ENCODE data around the gene PATZ1.

Gene PATZ1

GRCh38 chr22:31313366-31314147 lies 32.6 kb downstream of the PATZ1 start:
- peak in 1 of 2 donors; percentile 24 for DNase-seq (ENCODE audit: low read depth in 2 of 2)

- no peak for DNase-seq (ENCODE audit: low read depth in 2 of 2)
Measured at GRCh38 chr22:31308181-31308580, 38.0 kb downstream of the PATZ1 start.

- no peak for DNase-seq (ENCODE audit: low read depth in 2 of 2)
Measured at GRCh38 chr22:31305194-31305593, 41.0 kb downstream of the PATZ1 start.

GRCh38 chr22:31302537-31302936 lies 43.6 kb downstream of the PATZ1 start:
- no peak for DNase-seq (ENCODE audit: low read depth in 2 of 2)

GRCh38 chr22:31302006-31302405 lies 44.1 kb downstream of the PATZ1 start:
- DNase-seq (ENCODE audit: low read depth in 2 of 2), result no peak

- DNase-seq (ENCODE audit: low read depth in 2 of 2), result no peak
Measured at GRCh38 chr22:31300896-31301295, 45.2 kb downstream of the PATZ1 start.

- no peak for DNase-seq (ENCODE audit: low read depth in 2 of 2)
Measured at GRCh38 chr22:31295831-31296657, 50.1 kb downstream of the PATZ1 start.

GRCh38 chr22:31295360-31295759 lies 50.8 kb downstream of the PATZ1 start:
- DNase-seq (ENCODE audit: low read depth in 2 of 2), result no peak

- peak; percentile 72 to 74 for DNase-seq (ENCODE audit: low read depth in 2 of 2)
Measured at GRCh38 chr22:31292236-31292989, 53.7 kb downstream of the PATZ1 start, which contains the start of gene PIK3IP1. PIK3IP1 (minus strand) TSS chr22:31292488; CDS start chr22:31292344, 144 bp downstream.

- no peak for DNase-seq (ENCODE audit: low read depth in 2 of 2)
Measured at GRCh38 chr22:31291481-31292235, 54.5 kb downstream of the PATZ1 start.

GRCh38 chr22:31290494-31291471 lies 55.4 kb downstream of the PATZ1 start:
- DNase-seq (ENCODE audit: low read depth in 2 of 2), result peak; percentile 92 to 95

- DNase-seq (ENCODE audit: low read depth in 2 of 2), result no peak
Measured at GRCh38 chr22:31289344-31289743, 56.8 kb downstream of the PATZ1 start.

GRCh38 chr22:31288496-31289240 lies 57.5 kb downstream of the PATZ1 start:
- DNase-seq (ENCODE audit: low read depth in 2 of 2), result no peak

GRCh38 chr22:31287818-31288495 lies 58.2 kb downstream of the PATZ1 start:
- no peak for DNase-seq (ENCODE audit: low read depth in 2 of 2)

- DNase-seq (ENCODE audit: low read depth in 2 of 2), result peak; percentile 32 to 44
Measured at GRCh38 chr22:31286360-31287255, 59.5 kb downstream of the PATZ1 start.

- DNase-seq (ENCODE audit: low read depth in 2 of 2), result no peak
Measured at GRCh38 chr22:31284281-31285155, 61.6 kb downstream of the PATZ1 start.
